Upper lobe of left lung (tissue), 6 donors: ENCODE data around the gene DYNLT2. TPM values are rescaled to one million over a fixed set of nuclear protein-coding genes. Genes with fewer than 3 reads are reported as not detected.

Experiments used
- ATAC-seq, 2 donors: fragments of 200-7000 bp; cut with Tn5 transposase; one replicate each; pipeline ENCODE4 v1.9.1; 2022; ENCODE audit warnings: mild to moderate bottlenecking in 2 of 2, moderate library complexity in 2 of 2; ENCODE audit not compliant: low FRiP score in 2 of 2
- DNase-seq, 2 donors: peaks; one replicate each; pipeline ENCODE4 v3.0.0-alpha.2; 2019 to 2020
- H3K27ac ChIP-seq, 4 donors: fragments of 200-600 bp; sonication (generic); one replicate each; pipeline ENCODE4 v1.5.1; 2016 to 2019
- H3K27me3 ChIP-seq, 4 donors: fragments of 200-600 bp; sonication (generic); one replicate each; pipeline ENCODE4 v1.5.1; 2017 to 2019
- H3K36me3 ChIP-seq, 4 donors: fragments of 200-600 bp; sonication (generic); one replicate each; pipeline ENCODE4 v1.5.1; 2016 to 2019
- H3K4me1 ChIP-seq, 4 donors: fragments of 200-600 bp; sonication (generic); one replicate each; pipeline ENCODE4 v1.5.1; 2018 to 2019
- H3K4me3 ChIP-seq, 4 donors: fragments of 200-600 bp; sonication (generic); one replicate each; pipeline ENCODE4 v1.5.1; 2017 to 2019; ENCODE audit warnings: mild to moderate bottlenecking in 2 of 4, moderate library complexity in 1 of 4
- H3K9me3 ChIP-seq, 4 donors: fragments of 200-600 bp; sonication (generic); one replicate each; pipeline ENCODE4 v1.5.1; 2018 to 2019
- EP300 ChIP-seq, 4 donors: sonication (generic); formaldehyde crosslinking; IDR thresholded peaks; one replicate each; pipeline ENCODE4 v1.5.1; 2017; ENCODE audit warnings: antibody characterized with exemption in 4 of 4, control low read depth in 2 of 4
- POLR2A ChIP-seq, 4 donors: fragments of 450-650 bp; IDR thresholded peaks; one replicate each; pipeline ENCODE4 v1.5.1; 2016 to 2017; ENCODE audit warnings: antibody characterized with exemption in 4 of 4, mild to moderate bottlenecking in 2 of 4
- POLR2AphosphoS5 ChIP-seq, 2 donors: sonication (generic); formaldehyde crosslinking; IDR thresholded peaks; one replicate each; pipeline ENCODE4 v1.5.1; 2017; ENCODE audit warnings: antibody characterized with exemption in 2 of 2
- WGBS, 2 donors: methylation state at CpG; one replicate each; pipeline ENCODE4 v1.1.5; 2017 to 2018; 5-methylcytosine and 5-hydroxymethylcytosine counted together
- total RNA-seq, 6 donors: library from RNA; depleted of rRNA in 4 of 6; stranded (reverse); fragments of >200 nt in 4 of 6; gene quantifications; one replicate each; pipeline versions ENCODE4 v1.1.0 to v1.2.1, GENCODE V29; 2016 to 2021
- TF ChIP-seq, protein P1 (sequence below), 6 experiments: fragments of 450-650 bp in 4 of 6; fragments of 200-600 bp in 2 of 6; sonication (generic) in 2 of 6; IDR thresholded peaks; one replicate each; pipeline ENCODE4 v1.5.1; 2016 to 2019; ENCODE audit warnings: antibody characterized with exemption in 6 of 6
- donor health status: DM: no; HTN: no; CAD: no; lungs with moderate emphysema.
- donor health status: DM: no; HTN: yes; CAD: no; lungs with severe emphysema.

DYNLT2 gene
- total RNA-seq, 6 donors from 2014 or later = 0.89 to 6.3 (median 1.2) TPM

DNA sequence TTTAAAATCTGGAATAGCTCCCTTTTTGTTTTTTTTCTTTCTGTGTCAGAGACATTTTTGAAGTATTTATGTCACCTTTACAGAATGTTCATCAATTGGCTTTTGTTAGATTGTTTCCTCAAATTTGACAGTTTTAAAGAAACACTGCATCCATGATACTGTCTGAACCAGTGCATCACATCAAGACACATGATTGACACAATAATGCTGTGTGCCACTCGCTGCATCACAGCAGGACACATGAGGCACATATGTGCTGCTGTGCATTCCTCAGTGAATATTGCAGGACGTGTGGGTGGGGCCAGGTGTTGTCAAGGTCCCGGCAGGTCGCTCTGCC is 37.4 kb upstream of the DYNLT2 start:
- 69 to 75% methylated on average over 4 of the region's 4 CpGs for WGBS, 2 donors
- H3K4me3 ChIP-seq = no peak overlapping the region
- peaks cover 0 to under 1% (median 0%) of the 10 kb centered on the region in 4 donors for H3K36me3 ChIP-seq
- DNase-seq (no peak), ATAC-seq (no peak)
- no peaks in the 10 kb centered on the region for H3K27me3 ChIP-seq
- no peak for TF ChIP-seq POLR2A (IDR thresholded peaks at IDR 0.05)
- TF ChIP-seq POLR2AphosphoS5 (IDR thresholded peaks at IDR 0.05) = no peak
- TF ChIP-seq EP300 (IDR thresholded peaks at IDR 0.05) = no peak
- TF ChIP-seq, protein P1, sequence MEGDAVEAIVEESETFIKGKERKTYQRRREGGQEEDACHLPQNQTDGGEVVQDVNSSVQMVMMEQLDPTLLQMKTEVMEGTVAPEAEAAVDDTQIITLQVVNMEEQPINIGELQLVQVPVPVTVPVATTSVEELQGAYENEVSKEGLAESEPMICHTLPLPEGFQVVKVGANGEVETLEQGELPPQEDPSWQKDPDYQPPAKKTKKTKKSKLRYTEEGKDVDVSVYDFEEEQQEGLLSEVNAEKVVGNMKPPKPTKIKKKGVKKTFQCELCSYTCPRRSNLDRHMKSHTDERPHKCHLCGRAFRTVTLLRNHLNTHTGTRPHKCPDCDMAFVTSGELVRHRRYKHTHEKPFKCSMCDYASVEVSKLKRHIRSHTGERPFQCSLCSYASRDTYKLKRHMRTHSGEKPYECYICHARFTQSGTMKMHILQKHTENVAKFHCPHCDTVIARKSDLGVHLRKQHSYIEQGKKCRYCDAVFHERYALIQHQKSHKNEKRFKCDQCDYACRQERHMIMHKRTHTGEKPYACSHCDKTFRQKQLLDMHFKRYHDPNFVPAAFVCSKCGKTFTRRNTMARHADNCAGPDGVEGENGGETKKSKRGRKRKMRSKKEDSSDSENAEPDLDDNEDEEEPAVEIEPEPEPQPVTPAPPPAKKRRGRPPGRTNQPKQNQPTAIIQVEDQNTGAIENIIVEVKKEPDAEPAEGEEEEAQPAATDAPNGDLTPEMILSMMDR (IDR thresholded peaks at IDR 0.05) = no peak
- no peaks in the 10 kb centered on the region for H3K9me3 ChIP-seq
- H3K27ac ChIP-seq = no peak overlapping the region
- peaks cover 14 to 17% (median 15%) of the 10 kb centered on the region in 4 donors for H3K4me1 ChIP-seq

DNA sequence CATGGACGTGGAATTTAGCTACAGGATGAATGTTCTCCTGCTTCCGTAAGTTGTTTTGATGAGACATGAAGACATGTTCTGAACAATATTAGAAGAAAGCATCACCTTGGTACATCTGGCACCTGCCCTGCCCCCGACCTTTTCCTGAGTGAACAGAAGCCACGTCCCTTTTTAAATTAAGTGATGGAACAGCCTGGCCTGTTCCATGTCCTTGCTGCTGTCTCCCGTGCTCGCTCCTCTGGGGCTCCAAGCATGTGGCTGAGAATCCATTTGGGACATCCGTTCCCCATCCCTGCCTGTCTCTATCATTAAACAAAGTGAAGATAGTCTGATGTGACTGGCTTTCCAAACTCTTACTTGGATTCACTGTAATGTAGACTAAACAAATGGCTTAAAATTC is 36.4 kb upstream of the DYNLT2 start:
- TF ChIP-seq POLR2A (IDR thresholded peaks at IDR 0.05) (no peak), POLR2AphosphoS5 (IDR thresholded peaks at IDR 0.05) (no peak), EP300 (IDR thresholded peaks at IDR 0.05) (no peak)
- TF ChIP-seq, protein P1 (IDR thresholded peaks at IDR 0.05) = no peak
- Histone ChIP-seq H3K27ac (no peak overlapping the region), H3K36me3 (peaks cover 0 to 5% (median 2%) of the 10 kb centered on the region in 4 donors), H3K27me3 (no peaks in the 10 kb centered on the region), H3K4me1 (peaks cover 14 to 17% (median 15%) of the 10 kb centered on the region in 4 donors), H3K9me3 (no peaks in the 10 kb centered on the region), H3K4me3 (no peak overlapping the region)
- 76 to 77% methylated on average over 7 of the region's 7 CpGs for WGBS, 2 donors
- ATAC-seq = no peak
- no peak for DNase-seq

DNA sequence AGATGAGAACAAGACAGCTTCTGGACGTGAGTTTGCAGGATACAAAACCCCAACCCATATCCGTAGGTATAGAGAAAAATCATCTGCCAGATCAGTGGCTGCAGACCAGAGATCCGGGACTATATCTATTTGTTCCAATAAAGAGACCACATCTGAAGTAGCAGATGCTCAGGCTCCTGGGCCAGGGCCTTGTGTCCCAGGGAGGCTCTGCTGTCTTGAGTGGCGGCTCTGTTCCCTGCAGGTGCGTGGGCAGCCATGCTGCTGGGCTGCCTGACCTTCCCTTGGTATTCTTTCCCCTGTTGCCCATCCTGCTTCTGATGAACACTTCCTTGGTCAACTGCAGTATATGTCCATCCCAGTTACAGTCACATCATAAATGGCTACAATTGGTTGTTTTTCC is 35.0 kb upstream of the DYNLT2 start:
- WGBS, 2 donors = 85 to 95% methylated on average over 5 of the region's 5 CpGs
- peaks cover 14 to 17% (median 15%) of the 10 kb centered on the region in 4 donors for H3K4me1 ChIP-seq
- DNase-seq = no peak
- H3K9me3 ChIP-seq = no peaks in the 10 kb centered on the region
- H3K36me3 ChIP-seq = peaks cover 0 to 7% (median 3%) of the 10 kb centered on the region in 4 donors
- H3K27ac ChIP-seq = no peak overlapping the region
- H3K27me3 ChIP-seq = no peaks in the 10 kb centered on the region
- no peak overlapping the region for H3K4me3 ChIP-seq
- ATAC-seq = no peak
- TF ChIP-seq POLR2A (IDR thresholded peaks at IDR 0.05) (no peak), POLR2AphosphoS5 (IDR thresholded peaks at IDR 0.05) (no peak), EP300 (IDR thresholded peaks at IDR 0.05) (no peak)
- TF ChIP-seq, protein P1 (IDR thresholded peaks at IDR 0.05) = no peak

DNA sequence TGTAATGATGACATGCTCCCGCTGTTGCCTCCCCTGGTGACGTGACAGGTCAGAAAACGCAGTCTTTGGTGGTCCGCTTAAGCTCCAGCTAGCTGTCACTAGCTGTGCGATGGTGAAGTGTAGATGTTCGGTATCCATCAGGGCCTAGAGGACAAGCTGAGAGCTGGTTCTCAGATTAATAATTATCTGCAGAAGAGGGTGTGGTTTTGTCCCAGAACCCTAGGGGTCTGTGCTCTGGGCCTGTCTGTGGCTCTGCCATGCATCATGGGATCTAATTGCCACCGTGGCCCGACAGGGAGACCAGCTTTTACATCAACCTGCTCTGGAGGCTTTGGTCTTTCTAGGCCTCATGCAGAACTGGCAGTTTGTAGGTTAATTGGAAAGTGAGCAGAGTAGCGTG is 34.2 kb upstream of the DYNLT2 start:
- WGBS, 2 donors = 87 to 94% methylated on average over 9 of the region's 9 CpGs
- Histone ChIP-seq H3K27me3 (no peaks in the 10 kb centered on the region), H3K4me3 (no peak overlapping the region), H3K4me1 (peaks cover 9 to 16% (median 9%) of the 10 kb centered on the region in 4 donors), H3K27ac (no peak overlapping the region), H3K9me3 (no peaks in the 10 kb centered on the region), H3K36me3 (peaks cover 0 to 7% (median 4%) of the 10 kb centered on the region in 4 donors)
- ATAC-seq (no peak), DNase-seq (no peak)
- TF ChIP-seq POLR2A (IDR thresholded peaks at IDR 0.05) = no peak
- TF ChIP-seq EP300 (IDR thresholded peaks at IDR 0.05) = no peak
- TF ChIP-seq POLR2AphosphoS5 (IDR thresholded peaks at IDR 0.05) = no peak
- TF ChIP-seq, protein P1 (IDR thresholded peaks at IDR 0.05) = no peak

DNA sequence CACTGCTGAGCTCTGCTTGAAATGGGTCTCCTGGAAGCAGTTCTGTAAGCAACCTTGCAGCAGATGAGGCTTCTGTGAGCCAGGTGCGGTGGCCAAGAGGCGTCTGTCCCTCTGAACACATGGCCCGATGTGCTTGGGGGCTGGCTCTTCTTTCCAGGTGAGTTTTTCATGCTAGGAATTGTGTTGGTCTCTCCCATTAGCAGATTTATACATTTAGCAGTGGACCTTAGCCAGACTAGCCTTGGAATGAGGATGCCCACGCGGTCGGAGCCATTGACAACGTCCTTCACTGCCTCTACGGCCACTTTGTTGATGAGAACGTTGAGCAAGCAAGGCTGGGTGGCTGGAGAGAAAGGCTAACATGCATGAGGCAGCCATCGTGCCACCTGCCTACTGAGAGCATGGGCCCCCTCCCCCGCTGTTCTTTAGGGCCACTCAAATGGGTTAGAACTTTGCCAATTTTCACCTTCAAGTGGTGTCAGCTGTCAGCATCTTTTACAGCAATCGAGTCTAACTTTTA is 33.5 kb upstream of the DYNLT2 start:
- 84% methylated on average over 6 to 12 of the region's 12 CpGs for WGBS, 2 donors
- H3K4me1 ChIP-seq = peaks cover 3 to 15% (median 4%) of the 10 kb centered on the region in 4 donors
- H3K27me3 ChIP-seq = no peaks in the 10 kb centered on the region
- H3K36me3 ChIP-seq = peaks cover 0 to 9% (median 4%) of the 10 kb centered on the region in 4 donors
- no peak for ATAC-seq
- H3K9me3 ChIP-seq = no peaks in the 10 kb centered on the region
- TF ChIP-seq POLR2AphosphoS5 (IDR thresholded peaks at IDR 0.05) = no peak
- TF ChIP-seq EP300 (IDR thresholded peaks at IDR 0.05) = no peak
- TF ChIP-seq, protein P1 (IDR thresholded peaks at IDR 0.05) = no peak
- no peak for TF ChIP-seq POLR2A (IDR thresholded peaks at IDR 0.05)
- no peak overlapping the region for H3K27ac ChIP-seq
- no peak for DNase-seq
- H3K4me3 ChIP-seq = no peak overlapping the region
